GM19324 (cell line): ENCODE data around the gene TOMM34.

Source experiments
- ATAC-seq: cut with Tn5 transposase; IDR thresholded peaks from one replicate; pipeline ENCODE4 v1.9.1; 2021; ENCODE audit warnings: mild to moderate bottlenecking, moderate library complexity; ENCODE audit not compliant: unreplicated experiment, low FRiP score

Gene TOMM34

DNA sequence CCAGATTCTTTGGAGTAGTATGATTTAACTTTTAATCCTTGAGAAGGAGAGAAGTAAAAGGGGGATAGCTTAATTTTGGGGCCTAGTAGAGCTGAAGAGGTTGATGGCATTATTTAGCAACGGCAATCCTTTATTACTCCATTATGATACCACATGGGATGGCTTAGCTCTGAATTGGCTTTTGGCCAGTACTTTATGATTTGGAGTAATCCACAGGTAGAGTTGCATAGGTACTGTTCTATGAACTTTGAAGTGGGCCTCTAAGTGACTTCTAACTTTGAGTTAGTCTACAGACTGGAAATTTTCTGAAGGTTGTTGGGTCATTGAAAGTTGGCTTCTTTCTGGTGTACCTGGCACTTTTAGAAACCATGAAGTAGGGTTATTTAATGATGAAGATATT, 63.1 kb downstream of the TOMM34 start:
- no peak for ATAC-seq

DNA sequence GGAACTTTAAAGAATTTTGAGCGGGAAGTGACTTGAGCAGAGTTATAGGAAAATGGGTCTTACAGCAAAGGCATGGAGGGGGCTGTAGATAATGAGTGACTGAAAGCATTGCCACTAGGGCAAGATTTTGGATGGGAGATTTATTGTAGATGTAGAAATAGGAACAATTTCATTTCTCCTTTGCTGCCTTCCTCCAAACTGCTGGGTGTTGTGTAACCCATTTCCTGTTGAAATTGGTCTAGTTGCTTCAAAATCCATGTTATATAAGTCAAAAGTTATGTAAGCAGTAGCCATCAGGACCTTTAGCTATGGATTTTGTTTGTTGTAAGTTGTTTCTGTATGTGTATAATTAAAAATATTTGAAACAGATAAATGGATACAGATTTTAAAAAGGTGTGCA, 63.6 kb downstream of the TOMM34 start:
- no peak for ATAC-seq

DNA sequence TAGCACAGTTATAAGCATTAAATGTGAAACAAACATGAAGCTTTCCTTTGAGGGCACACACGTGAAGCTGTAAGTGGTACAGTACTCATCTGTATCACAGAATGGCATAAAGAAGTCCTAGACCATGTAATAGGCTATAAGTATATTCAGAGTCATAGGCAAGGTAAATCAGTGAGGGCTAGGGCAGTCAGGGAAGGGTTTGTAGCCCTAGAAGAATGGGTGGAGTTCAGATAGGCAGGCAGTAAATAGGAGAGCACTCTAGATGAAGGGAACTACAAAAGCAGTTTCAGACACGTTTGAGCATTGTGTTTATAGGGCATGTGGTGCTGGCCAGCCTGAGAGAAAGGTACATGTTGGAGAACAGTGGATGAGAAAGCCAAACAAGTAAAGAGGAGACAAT, 65.2 kb downstream of the TOMM34 start:
- no peak for ATAC-seq
